Activated CD4-positive, alpha-beta T cell treated with anti-CD3 and anti-CD28 coated beads for 4 hours (primary cell): ENCODE results near the gene SLCO4A1.

Experiments
- DNase-seq, 2 donors: peaks; one replicate each; pipeline ENCODE4 v3.0.0-alpha.2; 2020

SLCO4A1 gene

GRCh38 chr20:62642051-62642665, at the start of gene SLCO4A1:
Gene SLCO4A1, plus strand, starts transcription at chr20:62642503. Its CDS starts 13,952 bp downstream, at chr20:62656455.
- DNase-seq, result peak; percentile 87 to 88

- DNase-seq, result no peak
Observed at GRCh38 chr20:62592506-62593177, 49.7 kb upstream of the SLCO4A1 start.

GRCh38 chr20:62593616-62594015, 48.7 kb upstream of the SLCO4A1 start:
- no peak for DNase-seq

- DNase-seq, result no peak
Observed at GRCh38 chr20:62595069-62595468, 47.2 kb upstream of the SLCO4A1 start.

- peak in 1 of 2 donors; percentile 41 for DNase-seq
Observed at GRCh38 chr20:62595491-62595890, 46.8 kb upstream of the SLCO4A1 start.

- no peak for DNase-seq
Observed at GRCh38 chr20:62596486-62596885, 45.8 kb upstream of the SLCO4A1 start.

- DNase-seq, result no peak
Observed at GRCh38 chr20:62596921-62597320, 45.4 kb upstream of the SLCO4A1 start.

- no peak for DNase-seq
Observed at GRCh38 chr20:62597416-62598115, 44.7 kb upstream of the SLCO4A1 start.

GRCh38 chr20:62598761-62599194, 43.5 kb upstream of the SLCO4A1 start:
- DNase-seq, result no peak

GRCh38 chr20:62599216-62600110, 42.8 kb upstream of the SLCO4A1 start:
- DNase-seq, result no peak

- no peak for DNase-seq
Observed at GRCh38 chr20:62601172-62601571, 41.1 kb upstream of the SLCO4A1 start.

- DNase-seq, result no peak
Observed at GRCh38 chr20:62601714-62602113, 40.6 kb upstream of the SLCO4A1 start.

- DNase-seq, result peak in 1 of 2 donors; percentile 31
Observed at GRCh38 chr20:62602550-62602949, 39.8 kb upstream of the SLCO4A1 start.

- DNase-seq, result peak in 1 of 2 donors; percentile 25
Observed at GRCh38 chr20:62603021-62603906, 39.0 kb upstream of the SLCO4A1 start.

GRCh38 chr20:62603907-62604785, 38.2 kb upstream of the SLCO4A1 start:
- no peak for DNase-seq

- DNase-seq, result no peak
Observed at GRCh38 chr20:62604796-62605195, 37.5 kb upstream of the SLCO4A1 start.

- no peak for DNase-seq
Observed at GRCh38 chr20:62605236-62605943, 36.9 kb upstream of the SLCO4A1 start.

- DNase-seq, result no peak
Observed at GRCh38 chr20:62606016-62606415, 36.3 kb upstream of the SLCO4A1 start.

- DNase-seq, result no peak
Observed at GRCh38 chr20:62606551-62607201, 35.6 kb upstream of the SLCO4A1 start.
